GM19351 (cell line): Measurements from ENCODE around the gene RAB24.
"Not testable (repeated sequence)": the region's sequence is repeated elsewhere in the genome, so short reads cannot be mapped to it uniquely, and the experiment has no call there.

Experiments used
- ATAC-seq: cut with Tn5 transposase; IDR thresholded peaks from one replicate; pipeline ENCODE4 v1.9.1; 2021; ENCODE audit warnings: mild to moderate bottlenecking, moderate library complexity; ENCODE audit not compliant: unreplicated experiment

RAB24 gene

DNA sequence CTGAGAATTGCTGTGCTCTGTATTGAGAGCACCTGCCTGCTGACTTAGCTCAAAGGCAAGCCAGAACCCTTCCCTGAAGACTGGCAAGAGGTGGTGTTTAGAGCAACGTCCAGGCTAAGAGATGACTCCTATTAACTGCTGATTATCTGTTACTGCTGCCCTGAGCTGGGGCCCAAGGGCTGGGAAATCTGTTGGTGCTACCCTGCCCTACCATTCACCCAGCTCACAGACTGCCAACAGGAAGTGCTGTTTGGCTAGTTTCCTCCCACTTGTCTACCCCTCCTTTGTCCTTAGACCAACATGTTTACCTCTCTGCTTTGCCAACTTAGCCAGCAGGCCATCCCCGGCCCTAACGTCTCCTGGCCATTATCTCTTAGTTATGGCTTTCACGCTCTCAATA is 6.9 kb downstream of the RAB24 start:
- ATAC-seq = no peak

DNA sequence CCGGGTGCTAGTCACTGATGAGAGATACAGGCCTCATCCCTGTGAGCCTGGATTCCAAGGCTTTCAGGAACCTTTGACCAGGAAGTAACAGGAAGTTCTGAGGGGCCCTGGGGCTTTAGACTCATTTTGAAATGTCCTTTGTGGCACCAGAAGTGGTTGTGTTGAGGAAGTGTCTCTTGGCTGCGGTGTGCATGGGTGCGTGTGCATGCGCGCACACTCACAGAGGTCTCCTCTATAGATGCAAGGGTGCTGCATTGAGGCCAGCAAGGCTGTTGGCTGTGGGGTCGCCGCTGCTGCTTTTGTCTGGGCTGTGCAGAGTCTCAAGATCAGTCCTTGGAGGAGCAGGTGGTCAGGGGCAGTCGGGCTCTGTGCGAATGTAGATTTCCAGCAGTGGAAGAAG is 7.6 kb downstream of the RAB24 start:
- ATAC-seq = no peak

DNA sequence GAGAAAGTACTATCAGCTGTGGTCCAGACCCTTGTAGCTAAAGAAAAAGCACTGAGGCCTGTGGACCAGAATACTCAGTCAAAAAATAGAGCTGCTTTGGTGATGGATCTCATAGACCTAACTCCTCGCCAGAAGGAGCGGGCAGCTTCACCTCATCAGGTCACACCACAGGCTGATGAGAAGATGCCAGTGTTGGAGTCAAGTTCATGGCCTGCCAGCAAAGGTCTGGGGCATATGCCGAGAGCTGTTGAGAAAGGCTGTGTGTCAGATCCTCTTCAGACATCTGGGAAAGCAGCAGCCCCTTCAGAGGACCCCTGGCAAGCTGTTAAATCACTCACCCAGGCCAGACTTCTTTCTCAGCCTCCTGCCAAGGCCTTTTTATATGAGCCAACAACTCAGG is 8.9 kb downstream of the RAB24 start:
- no peak for ATAC-seq

DNA sequence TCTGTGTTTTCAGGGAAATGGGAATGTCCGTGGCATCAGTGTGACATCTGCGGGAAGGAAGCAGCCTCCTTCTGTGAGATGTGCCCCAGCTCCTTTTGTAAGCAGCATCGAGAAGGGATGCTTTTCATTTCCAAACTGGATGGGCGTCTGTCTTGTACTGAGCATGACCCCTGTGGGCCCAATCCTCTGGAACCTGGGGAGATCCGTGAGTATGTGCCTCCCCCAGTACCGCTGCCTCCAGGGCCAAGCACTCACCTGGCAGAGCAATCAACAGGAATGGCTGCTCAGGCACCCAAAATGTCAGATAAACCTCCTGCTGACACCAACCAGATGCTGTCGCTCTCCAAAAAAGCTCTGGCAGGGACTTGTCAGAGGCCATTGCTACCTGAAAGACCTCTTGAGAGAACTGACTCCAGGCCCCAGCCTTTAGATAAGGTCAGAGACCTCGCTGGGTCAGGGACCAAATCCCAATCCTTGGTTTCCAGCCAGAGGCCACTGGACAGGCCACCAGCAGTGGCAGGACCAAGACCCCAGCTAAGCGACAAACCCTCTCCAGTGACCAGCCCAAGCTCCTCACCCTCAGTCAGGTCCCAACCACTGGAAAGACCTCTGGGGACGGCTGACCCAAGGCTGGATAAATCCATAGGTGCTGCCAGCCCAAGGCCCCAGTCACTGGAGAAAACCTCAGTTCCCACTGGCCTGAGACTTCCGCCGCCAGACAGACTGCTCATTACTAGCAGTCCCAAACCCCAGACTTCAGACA is 9.5 kb downstream of the RAB24 start:
- no peak for ATAC-seq

DNA sequence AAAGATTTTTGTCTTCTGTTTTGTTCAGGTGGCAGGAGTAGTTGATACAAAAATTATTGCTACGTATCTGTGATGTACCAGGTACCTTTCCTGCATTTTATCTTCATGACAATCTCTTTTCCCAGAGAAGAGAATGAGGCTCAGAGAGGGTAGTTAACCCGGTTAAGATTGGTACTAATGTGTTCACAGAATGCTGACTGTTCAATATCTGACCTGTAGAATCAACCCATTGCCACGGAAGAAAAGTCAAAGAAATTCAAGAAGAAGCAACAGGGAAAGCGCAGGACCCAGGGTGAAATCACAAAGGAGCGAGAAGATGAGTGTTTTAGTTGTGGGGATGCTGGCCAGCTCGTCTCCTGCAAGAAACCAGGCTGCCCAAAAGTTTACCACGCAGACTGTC is 11.8 kb downstream of the RAB24 start:
- ATAC-seq = no peak

DNA sequence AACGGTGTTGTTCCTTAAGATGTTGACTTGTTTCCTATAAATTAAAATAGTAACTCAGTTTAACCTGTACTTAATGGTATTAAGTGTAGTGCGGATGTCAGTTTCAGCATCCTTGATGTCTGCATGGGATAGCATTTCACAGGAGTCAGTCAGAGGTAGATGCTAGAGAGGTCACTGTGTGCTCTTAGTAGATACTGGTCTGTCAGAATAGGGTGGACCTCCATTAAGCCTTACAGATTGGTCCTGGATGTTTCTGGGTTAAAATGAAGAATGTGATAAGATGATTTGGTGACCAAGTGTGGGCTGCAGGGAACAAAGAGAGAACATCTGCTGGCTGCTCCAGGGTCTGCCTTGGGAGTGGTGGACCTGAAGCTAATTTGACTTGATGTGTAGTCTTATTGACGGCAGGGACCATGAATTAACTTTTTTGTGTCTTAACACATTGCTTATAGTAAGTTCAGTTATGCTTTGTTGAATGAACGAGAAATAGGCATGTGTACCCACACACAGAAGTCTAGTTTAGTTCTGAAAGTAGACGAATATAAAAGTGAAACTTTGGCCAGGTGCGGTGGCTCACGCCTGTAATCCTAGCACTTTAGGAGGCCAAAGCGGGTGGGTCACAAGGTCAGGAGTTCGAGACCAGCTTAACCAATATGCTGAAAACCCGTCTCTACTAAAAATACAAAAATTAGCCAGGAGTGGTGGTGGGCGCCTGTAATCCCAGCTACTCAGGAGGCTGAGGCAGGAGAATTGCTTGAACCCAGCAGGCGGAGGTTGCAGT is 12.5 kb downstream of the RAB24 start:
- ATAC-seq = no peak

DNA sequence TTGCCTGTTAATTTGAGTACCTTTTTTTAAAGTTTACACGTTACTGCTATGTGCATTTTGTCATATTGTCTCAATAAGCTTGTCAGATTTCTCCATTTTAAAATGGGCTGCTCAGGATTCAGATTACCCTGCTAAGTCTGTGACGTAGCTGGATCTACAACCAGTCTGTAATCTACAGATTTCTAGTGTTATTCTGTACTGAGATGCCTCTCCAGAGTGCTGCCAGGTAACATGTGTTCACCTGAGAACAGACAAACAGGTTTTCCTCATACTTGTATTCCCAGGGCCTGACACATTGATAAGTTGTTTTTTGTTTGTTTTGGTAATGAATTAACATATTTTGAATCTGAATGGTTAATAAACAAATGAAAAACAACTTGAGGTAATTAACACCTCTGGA is 15.3 kb downstream of the RAB24 start:
- ATAC-seq = no peak

DNA sequence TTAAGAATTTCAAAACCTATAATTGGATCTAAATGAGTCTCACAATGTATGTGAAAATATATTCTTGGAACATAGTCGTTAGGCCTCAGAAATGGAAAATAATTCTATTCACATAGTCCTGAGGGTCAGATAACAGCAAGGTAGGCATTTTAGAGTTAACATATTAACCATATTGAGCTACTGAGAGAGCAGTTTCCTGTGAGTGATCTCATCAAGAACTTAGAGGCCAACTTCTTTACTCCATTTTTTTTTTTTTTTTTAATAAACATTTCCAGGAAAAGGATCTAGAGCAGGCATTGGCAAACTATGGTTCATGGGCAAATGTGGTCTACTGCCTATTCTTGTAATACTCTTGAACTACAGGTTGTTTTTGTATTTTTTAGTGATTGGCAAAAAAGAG is 26.6 kb downstream of the RAB24 start:
- no peak for ATAC-seq

DNA sequence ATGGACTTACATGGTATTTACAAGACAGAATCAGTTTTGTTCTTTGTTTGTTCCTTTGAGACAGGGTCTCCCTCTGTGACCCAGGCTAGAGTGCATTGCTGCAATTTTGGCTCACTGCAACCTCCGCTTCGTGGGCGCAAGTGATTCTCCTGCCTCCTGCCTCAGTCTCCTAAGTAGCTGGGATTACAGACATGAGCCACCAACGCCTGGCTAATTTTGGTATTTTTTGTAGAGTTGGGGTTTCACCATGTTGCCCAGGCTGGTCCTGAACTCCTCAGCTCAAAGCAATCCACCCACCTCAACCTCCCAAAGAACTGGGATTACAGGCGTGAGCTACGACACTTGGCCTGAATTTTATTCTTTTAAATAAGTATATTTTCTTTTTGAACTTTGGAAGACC is 27.6 kb downstream of the RAB24 start:
- no peak for ATAC-seq

DNA sequence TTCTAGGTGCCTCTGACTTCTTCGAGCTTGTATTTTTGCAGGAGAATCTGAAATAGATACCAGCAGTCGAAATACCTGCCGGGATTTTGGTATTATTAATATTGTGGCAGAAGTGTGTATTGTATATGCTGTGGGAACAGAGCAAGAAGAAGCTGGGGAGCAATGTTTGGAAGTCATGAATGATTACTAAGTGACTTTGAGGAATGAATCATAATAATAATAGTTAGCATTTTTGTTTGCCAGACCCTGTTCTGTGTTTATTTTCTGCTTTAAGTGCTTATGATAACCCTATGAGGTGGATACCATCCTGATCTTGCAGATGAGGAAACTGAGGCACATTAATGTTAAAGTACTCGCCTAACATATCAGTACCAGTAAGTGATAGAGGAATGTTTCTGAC is 32.4 kb downstream of the RAB24 start:
- no peak for ATAC-seq

DNA sequence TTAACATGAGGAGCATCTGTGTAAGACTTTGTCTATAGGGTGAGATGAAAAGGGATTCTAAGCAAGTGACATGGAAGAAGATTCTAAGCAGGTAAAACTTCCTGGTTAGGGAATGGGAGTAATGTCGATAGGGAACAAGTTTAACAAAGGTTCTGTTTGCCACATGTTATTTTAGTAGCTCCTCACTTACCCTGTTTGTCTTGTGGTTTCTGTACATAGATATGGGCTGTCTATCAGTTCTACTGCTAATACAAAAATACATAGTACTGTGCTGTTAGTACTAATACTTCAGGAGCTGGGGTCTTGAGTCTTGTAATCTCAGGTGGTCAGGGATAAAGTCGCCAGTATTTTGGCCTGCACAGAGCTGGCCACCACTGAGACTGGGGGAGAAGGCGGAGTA is 32.9 kb downstream of the RAB24 start:
- no peak for ATAC-seq

DNA sequence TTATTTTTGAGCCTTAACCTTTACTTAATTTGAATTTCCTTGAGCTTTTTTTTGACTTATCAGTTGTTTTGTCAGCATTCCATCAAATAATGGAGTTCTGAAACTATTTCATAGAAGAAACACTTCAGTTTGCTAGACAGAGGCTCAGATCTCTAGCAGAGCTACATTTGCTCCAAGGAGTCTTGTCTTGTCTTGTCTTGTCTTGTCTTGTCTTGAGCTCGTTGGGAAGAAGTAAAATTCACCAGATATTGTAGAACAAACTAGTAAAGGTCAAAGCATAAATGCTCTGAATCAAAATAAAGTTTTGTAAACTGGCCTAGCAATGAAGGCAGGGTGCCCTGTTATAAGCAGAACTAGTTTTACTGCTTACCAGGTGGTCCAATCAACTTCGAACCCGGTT is 33.5 kb downstream of the RAB24 start:
- no peak for ATAC-seq

DNA sequence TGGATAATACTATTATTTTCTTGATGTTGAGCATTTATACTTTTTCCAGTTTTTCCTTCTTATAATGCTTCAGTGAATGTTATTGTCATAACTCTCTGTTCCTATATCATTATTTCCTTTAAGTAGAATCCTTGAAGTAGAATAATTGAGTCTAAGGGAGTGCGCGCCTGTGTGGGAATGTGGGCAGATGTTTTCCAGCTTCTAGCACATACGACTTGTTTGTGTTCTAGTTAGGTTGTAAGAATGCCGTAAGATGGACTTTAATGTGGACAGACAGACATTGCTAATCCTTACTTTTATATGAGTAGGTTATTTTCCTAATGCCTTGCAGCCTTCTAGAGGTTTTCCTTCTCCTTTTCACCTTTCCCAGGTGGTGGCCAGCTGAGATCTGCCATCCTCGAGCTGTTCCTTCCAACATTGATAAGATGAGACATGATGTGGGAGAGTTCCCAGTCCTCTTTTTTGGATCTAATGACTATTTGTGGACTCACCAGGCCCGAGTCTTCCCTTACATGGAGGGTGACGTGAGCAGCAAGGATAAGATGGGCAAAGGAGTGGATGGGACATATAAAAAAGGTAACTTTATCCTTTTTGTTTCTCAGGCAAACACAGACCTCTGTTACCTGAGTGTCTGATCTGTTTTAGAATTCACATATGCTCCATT is 34.2 kb downstream of the RAB24 start:
- no peak for ATAC-seq

DNA sequence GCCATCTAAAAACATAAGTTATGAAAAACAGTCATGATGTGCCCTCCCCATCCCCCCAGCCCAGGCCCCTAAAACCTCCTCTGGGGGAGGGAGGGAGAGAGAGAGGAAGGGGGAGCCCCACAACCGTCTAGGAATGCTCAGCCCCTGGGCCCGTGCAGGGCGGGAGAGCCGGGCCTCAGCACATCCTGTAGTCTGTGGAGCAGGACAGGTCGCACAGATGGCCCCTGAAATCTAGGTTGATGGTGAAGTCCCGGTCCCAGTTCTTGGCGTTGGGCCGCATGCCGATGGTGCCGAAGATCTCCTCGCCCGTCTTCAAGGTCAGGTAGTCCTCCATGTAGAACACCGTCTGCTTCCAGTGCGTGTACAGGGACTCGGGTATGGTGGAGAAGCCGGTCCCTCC is 38.1 kb downstream of the RAB24 start:
- no peak for ATAC-seq

DNA sequence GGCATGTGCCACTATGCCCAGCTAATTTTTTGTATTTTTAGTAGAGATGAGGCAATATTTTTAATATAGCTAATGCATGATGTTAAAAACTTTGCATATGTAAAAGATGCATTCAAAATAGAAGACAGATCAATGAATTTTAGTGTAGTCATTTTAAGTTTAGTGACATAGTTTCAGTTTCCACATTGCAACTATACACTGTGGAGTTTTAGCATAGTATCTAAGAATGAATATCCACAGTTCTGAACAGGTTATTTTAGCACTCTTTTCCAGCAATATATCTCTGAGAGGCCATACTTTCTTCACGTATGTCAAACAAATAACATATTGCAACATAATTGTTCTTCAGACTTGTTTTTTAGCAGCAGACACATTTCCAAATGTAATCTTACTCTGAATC is 39.3 kb downstream of the RAB24 start:
- no peak for ATAC-seq

DNA sequence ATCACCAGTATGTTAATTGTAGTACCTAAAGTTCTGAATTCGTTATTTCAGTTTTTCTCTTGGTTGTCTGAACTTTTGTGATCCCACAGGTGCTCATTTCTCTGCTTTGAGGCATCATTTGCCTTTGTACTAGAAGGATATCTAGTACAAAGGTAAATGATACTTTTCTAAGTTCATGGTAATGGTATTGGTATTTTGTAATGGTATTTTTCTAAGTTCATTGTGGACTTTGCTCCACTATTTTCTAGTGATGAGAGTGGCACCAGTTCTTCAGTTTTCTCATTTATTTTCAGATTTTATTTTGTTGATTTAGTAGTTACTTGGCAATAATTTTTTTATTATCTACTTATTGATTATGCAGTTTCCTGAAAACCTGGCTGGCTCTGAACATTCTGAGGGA is 42.0 kb downstream of the RAB24 start:
- no peak for ATAC-seq

DNA sequence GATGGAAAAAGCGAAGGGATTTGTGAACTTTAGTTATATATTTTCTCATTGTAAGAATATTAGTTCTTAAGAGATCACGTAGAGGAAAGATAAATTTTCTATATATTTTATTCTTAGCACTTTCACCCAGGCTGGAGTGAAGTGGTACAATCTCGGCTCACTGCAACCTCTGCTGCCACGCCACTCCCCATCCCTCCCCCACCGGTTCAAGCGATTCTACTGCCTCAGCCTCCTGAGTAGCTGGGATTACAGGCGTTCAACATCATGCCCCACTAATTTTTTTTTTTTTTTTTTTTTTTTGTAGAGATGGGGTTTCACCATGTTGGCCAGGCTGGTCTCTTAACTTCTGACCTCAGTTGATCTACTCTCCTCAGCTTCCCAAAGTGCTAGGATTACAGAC is 42.6 kb downstream of the RAB24 start:
- ATAC-seq = no peak

DNA sequence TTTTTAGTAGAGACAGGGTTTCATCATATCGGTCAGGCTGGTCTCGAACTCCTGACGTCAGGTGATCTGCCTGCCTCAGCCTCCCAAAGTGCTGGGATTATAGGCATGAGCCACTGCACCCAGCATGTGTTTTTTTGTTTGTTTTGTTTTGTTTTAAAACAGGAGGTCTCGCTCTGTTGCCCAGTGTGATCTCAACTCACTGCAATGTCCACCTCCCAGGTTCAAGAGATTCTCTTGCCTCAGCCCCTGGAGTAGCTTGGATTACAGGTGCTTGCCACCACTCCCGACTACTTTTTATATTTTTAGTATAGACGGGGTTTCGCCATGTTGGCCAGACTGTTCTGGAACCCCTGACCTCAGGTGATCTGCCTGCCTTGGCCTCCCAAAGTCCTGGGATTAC is 44.8 kb downstream of the RAB24 start:
- not testable (repeated sequence) for ATAC-seq

DNA sequence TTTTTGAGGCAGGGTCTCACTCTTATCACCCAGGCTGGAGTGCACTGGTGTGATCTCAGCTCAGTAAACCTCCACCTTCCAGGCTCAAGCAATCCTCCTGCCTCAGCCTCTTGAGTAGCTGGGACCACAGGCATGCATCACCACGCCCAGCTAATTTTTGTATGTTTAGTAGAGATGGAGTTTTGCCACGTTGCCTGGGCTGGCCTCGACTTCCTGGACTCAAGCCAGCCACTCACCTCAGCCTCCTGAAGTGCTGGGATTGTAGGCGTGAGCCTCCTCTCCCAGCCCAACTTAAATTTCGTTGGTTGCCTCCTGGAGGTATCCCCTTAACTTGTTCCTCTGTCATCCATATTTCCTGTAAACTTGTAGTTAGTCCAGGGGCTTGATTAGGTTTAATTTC is 47.2 kb downstream of the RAB24 start:
- no peak for ATAC-seq

DNA sequence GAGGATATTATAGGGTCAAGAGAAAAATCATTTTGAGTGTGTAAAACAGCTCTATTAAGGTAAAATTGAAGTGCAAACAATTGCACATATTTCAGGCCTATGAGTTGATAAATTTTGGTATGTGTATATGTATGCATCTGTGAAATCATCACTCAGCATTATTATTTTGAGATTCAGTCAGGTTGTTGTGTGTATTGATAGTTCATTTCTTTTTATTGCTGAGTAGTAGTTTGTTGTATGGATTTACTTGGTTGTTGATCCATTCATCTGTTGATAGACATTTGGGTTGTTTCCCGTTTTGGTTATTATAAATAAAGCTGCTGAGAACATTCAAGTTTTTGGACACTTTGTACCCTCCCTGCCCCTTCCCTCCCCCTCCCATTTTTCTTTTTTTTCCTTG is 50.3 kb downstream of the RAB24 start:
- ATAC-seq = no peak
